ENCODE data around the gene MMP13.

DNA sequence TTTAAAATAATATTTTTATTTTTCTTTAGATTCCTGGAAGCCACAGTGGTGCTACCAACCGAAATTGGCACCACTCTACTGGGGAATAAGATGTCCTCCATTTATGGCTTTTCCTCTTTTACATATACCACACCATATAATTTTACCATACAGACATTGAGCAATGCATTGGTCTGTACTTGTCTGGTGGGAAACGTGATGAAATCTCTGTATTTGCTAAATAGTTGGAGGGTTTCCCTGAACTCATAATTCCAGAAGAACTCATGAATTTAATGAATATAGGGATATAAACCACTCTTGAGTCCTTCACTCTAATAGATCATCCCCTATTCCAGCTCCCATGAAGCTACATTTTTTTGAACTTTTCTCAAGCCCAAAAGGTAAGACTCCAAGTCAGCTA is 28.0 kb upstream of the MMP13 start:
- no peak for TF ChIP-seq POLR2A (IDR thresholded peaks at IDR 0.05; ENCODE audit: low read depth, low read length)
- no peak for TF ChIP-seq BHLHE40 (IDR thresholded peaks at IDR 0.05; ENCODE audit: low read depth, low read length)
- TF ChIP-seq CTCF (conservative IDR thresholded peaks at IDR 0.05; ENCODE audit: low read depth, low read length), result no peak
- TF ChIP-seq ELK1 (IDR thresholded peaks at IDR 0.05; ENCODE audit: borderline replicate concordance, low read depth, low read length), result no peak
- TF ChIP-seq, protein P1, sequence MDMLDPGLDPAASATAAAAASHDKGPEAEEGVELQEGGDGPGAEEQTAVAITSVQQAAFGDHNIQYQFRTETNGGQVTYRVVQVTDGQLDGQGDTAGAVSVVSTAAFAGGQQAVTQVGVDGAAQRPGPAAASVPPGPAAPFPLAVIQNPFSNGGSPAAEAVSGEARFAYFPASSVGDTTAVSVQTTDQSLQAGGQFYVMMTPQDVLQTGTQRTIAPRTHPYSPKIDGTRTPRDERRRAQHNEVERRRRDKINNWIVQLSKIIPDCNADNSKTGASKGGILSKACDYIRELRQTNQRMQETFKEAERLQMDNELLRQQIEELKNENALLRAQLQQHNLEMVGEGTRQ (IDR thresholded peaks at IDR 0.05; ENCODE audit: low read depth, low read length), result no peak
- no peak for TF ChIP-seq MAZ (IDR thresholded peaks at IDR 0.05; ENCODE audit: borderline replicate concordance, low read depth, low read length)
